Embryonic facial prominence (tissue), 1 donor: Measurements from ENCODE around the gene IFITM1.

Experiments
- DNase-seq: peaks from one replicate; pipeline ENCODE4 v3.0.0-alpha.2; 2016; ENCODE audit errors: extremely low spot score

IFITM1 gene

GRCh38 chr11:293852-294661, 19.8 kb upstream of the IFITM1 start:
- no peak for DNase-seq

- no peak for DNase-seq
Measured at GRCh38 chr11:294780-295179, 19.1 kb upstream of the IFITM1 start.

- DNase-seq: no peak
Measured at GRCh38 chr11:295351-296170, 18.3 kb upstream of the IFITM1 start.

- DNase-seq: no peak
Measured at GRCh38 chr11:296171-297050, 17.4 kb upstream of the IFITM1 start.

GRCh38 chr11:297051-297585, 16.7 kb upstream of the IFITM1 start:
- no peak for DNase-seq

GRCh38 chr11:297586-298405, 16.0 kb upstream of the IFITM1 start:
- DNase-seq: no peak

- no peak for DNase-seq
Measured at GRCh38 chr11:298406-299065, 15.3 kb upstream of the IFITM1 start.

GRCh38 chr11:299081-299891, 14.6 kb upstream of the IFITM1 start, which contains the start of gene IFITM5:
TSS of gene IFITM5 (minus strand) at chr11:299526. CDS start at chr11:299490, 36 bp downstream.
- DNase-seq: no peak

- DNase-seq: no peak
Measured at GRCh38 chr11:299951-300735, 13.7 kb upstream of the IFITM1 start.

- DNase-seq: no peak
Measured at GRCh38 chr11:303363-303762, 10.5 kb upstream of the IFITM1 start.

GRCh38 chr11:304061-304506, 9.8 kb upstream of the IFITM1 start:
- DNase-seq: no peak

GRCh38 chr11:304915-305843, 8.7 kb upstream of the IFITM1 start:
- peak; percentile 54 for DNase-seq

- DNase-seq: no peak
Measured at GRCh38 chr11:305844-306211, 8.0 kb upstream of the IFITM1 start.

GRCh38 chr11:306645-307371, 7.0 kb upstream of the IFITM1 start:
- DNase-seq: no peak

- peak; percentile 36 for DNase-seq
Measured at GRCh38 chr11:307766-308708, 5.8 kb upstream of the IFITM1 start, which contains the start of gene IFITM2. TSS of gene IFITM2 (plus strand) at chr11:307816. CDS start at chr11:308193, 377 bp downstream.
